Inflammatory macrophage treated with lipopolysaccharide for 4 hours (primary cell): ENCODE data around the gene OFD1.
A peak's percentile ranks its signal among the peaks of the same experiment; 100 is the strongest.

ENCODE experiments used
- DNase-seq: peaks from one replicate; pipeline ENCODE4 v3.0.0-alpha.2; 2020

OFD1 gene

DNA sequence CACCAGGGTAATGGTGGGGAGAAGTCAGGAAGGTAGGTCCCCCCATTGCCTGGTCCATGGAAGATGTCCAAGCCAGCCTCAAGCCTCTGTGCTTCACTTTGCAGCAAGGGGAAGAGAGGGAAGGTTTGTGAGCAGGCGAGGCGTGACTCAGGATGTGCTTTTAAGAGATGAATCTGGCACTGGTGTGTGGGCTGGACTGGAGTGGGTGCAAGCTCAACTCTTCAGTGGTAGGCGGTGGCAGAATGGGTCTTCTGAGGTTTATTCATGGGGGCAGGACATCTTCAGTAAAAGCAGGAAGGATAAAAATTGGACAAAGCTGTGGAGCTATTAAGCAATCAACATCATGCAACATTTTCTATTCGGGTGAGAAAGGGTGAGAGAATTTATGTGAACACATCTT lies 63.0 kb downstream of the OFD1 start:
- DNase-seq, result peak; percentile 13

DNA sequence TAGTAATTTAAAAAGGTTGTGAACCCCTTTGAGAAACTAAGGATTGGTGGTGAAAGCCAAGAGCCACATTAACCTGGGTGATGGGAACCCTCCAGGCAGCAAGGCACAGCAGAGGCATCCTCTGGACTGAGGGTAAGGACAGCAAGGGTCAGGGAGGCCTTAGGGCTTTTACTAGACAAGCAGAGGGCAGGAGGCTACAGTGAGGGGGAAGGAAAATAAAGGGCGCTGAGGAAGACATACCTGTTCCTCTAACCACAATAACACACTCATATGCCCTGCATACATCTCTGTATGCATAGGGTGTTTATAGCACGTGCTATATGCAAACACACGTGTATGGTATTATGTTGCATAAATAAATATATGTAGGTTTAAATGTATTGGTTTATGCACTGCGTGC lies 63.6 kb downstream of the OFD1 start:
- no peak for DNase-seq

DNA sequence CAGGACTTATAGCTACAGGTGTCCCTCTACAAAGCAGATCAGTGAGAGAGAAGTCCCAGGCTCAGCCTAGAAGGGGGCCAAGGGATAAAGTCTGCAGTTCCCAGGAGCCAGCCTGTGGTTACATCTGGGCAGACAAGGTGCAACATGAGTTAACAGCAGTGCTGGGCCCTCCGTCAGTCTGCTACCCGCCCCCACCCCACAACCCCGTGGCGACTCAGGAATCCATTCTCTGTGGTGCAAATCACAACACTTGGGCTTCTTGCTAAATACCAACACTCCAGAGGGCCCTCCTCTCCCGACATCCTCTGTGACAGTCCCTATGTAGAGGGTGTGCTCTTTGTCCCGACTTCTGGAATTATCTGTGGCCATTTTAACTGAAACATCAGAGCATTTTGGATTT lies 68.6 kb downstream of the OFD1 start:
- no peak for DNase-seq

DNA sequence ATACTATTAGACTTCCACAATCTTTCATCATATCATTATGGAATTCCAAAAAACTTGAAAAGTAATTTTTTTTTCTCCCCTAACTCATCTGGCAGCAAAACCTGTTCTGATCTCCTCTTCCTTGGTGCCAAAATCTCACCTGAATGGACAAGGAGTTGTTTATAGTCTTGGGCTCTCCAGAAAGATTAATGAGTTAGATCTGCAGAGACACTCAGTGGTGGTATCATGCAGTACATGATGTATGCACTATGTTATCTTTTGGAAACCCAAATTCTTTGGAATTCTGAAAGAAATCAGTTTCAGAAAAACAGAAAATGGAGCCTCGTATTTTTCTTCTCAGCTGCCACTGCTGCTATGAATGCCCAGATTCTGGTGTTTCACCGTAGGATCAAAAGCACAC lies 70.7 kb downstream of the OFD1 start:
- DNase-seq, result no peak

DNA sequence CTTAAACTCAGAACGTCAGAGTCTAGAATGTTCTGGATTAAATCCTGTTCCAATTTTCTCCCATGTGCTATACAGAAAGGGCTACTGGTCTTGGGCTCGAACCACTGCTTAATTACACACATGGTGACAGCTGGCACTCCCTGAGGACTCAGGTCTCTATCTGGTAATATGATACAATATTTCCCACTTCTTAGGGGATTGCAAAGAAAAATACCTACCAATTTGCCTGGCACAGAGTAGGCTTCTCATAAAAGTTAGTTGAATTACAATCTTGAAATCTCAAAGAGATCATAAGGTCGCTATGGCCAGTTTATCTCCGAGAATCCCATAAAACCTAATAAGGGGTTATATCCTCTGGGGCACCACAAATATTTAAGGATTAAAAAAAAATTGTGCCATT lies 73.7 kb downstream of the OFD1 start:
- DNase-seq, result no peak

DNA sequence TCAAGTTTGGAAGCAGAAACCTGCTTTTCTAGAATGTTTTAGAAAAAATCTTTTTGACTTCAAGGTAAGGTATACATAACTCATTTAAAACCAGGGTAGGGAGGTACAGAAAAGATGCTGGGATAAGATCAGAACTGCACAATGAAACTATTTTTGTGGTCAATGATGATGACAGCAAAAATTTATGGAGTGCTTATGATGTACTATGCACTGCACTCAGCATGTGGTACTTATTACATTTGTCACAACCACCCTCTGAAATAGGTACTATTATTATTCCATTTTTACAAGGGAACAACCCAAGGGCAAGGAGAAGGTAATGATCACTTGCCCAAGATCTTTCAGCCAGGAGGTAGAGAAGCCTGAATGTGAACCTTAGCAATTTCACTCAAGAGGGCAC lies 74.3 kb downstream of the OFD1 start:
- DNase-seq, result no peak

DNA sequence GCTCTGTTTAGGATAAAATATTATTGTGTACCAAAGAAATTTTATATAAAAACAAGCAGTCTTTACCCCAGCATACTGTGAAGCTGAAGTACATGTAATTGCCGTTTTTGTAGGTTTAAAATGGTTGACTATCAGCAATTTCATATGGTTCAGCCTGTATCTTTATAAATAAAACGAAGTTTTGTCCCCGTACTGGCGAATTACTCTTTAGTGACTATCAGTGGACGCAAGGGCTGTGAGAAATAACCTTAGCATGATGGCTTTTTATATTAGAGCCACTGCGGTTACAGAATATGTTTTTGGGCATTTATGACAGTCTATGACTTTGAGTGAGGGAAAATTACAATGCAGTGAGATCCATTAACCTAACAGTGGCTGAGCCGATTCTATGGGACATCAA lies 81.1 kb downstream of the OFD1 start:
- no peak for DNase-seq

DNA sequence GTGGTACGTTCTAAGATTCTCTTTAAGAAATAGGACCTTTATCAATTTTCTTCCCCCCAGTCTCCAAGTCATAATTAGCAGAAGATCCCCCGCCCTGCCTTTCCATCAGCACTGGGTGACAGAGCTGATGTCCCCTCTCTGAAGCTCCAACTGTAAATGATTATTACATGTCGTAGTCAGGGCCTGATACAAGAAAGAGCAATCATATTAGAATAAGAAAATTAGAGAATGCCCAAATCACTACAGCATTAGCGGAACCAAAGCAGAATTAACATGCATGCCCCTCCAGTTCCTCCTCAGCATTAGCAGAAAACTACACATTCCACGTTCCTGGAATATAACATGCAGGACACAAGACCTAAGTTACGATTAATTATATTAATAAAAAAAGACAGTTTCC lies 81.6 kb downstream of the OFD1 start:
- no peak for DNase-seq

DNA sequence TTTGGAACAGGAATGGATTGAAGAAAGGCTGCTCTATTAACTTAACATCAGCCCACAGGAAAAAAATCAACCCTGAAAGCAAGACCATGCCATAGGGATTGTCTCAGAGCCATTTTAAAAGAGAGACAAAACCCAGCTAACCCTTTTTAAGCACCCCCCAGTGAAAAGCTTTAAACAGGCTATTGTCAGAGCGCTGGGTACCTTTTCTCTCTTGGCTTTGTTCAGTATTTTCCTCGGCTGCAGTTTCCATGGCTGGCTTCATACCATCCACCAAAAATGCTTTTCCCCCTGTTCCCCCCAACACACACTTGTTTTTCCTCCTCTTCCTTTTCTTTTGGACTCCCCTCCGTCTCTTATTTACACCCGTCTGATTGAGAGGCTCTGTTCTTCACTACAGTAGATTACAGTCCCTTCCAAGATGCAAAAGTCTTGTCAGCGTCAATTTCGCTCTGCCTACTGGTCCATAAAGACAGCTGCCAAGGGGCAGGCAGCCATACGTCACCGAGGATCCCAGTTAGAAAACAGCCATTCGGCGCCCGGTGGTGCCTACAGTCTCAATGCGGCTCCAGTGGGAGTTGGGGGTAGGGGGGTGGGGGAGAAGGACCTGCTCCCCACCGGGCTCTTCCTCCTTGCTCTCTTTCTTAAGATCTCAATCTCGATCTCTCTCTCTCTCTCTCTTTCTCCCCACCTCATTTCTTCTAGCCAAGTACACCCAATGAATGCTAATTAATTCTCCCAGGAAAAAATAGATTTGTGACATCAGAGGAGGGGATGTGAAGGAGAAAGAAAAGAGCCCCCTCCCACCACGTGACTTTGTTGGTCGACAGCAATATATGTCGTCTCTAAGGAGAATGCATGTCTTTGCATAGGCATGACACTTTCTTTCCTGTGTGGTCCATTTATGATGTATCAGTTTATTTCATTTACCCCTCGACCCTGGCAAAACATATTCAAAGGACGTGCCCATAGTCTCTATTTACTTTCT lies 82.4 kb downstream of the OFD1 start, which contains the start of gene GPM6B:
Gene GPM6B, minus strand, starts transcription at position 451 of the 985 bp plus-strand sequence. Its CDS starts 189 bp downstream, at position 262.
- no peak for DNase-seq
